ENCODE results near the gene FKBP9.
"Not testable (repeated sequence)": the region's sequence is repeated elsewhere in the genome, so short reads cannot be mapped to it uniquely, and the experiment has no call there.

FKBP9 gene

GRCh38 chr7:32958046-32959025, 1.1 kb downstream of the FKBP9 start:
- DNase-seq: peak; percentile 32

DNA sequence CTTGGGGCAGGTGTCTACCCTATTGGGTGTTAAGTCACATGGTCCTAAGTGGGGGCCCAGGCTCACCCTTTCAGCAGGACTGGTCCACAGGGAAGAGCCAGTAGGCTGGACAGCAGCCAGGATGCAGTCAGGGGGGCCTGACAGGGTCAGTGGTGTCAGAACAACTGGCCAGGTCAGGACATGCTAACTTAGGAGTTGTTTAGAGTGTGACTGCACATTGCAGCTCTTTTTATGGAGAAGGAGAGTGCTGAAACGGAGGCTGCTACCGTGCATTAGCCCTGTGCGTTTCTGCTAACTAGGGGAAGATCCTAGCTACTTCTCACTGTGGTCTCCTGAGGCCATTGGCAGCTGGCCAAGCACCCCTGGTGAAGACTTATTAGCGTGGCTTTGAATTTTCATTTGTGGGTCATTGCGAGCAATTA, 6.7 kb downstream of the FKBP9 start:
- DNase-seq: peak; percentile 35

DNA sequence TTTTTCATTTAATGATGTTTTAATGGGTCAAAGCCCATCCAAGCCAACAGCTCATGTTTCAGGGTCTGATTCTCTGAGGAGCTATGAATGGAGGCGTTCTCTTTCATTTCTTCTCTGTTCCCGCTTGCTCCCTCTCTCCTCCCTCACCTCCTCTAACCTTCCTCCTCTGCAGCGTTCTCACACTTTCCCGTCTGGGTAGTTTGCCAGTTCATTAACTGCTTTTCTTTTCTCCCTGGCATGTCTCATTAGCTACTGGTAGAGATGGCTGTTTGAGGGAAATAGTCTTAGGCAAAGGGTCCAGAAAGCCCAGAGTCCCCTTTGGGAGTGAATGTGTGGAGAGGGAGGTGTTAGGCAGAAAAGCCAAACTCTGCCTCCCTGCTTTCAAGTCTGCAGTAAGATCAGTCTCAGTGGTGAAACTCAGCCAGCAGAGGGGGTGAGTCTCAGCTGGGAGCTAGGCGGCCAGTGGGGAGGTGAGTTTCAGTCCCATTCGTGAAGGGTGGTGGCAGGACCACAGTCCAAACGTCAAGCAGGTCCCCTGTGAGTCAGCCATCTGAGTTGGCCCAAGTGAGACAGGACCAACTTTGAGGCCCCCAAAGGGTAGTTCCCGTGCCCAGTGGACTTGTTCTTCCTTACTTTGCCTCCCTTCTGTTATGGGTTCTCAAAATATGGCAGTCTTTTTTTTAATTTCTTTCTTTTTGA, 7.4 kb downstream of the FKBP9 start:
- DNase-seq: not testable (repeated sequence)

DNA sequence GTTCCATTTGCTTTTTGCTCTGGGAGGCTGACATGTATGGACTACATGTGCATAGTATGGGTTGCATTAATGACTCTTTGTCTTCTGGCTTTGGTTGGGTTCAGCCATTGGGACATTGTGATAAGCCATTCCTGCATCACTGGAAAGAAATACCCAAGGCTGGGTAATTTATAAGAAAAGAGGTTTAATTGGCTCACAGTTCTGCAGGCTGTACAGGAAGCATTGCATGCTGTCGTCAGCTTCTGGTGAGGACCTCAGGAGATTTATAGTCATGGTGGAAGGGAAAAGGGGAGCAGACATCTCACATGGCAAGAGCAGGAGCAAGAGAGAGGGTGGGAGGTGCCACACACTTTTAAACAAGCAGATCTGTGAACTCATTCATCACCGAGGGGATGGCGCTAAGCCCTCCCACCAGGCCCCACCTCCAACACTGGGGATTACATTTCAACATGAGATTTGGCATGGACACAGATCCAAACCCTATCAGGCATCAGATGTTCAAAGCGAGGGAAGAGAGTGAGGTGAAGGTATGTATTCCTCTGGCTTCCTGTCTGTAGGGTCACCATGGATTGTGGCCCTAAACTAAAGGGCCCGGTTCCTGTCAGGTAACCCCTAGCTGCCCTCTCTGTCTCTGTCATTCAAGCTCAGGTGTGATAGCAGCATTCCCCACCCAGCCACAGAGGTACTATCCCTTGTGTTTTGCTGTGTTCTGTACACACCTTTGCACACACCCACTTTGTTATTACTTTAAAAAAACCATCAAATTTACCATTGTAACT, 9.4 kb downstream of the FKBP9 start:
- DNase-seq: not testable (repeated sequence)

DNA sequence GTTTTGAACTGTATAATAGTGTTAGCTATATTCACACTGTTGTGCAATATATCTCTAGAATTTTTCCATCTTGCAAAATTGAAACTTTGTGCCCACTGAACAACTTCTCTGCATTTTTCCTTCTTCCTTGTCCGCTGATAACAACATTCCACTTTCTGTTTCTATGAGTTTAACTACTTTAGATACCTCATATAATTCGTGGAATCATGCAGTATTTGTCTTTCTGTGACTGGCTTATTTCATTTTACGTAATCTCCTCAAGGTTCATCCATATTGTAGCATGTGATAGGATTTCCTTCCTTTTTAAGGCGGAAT, 10.0 kb downstream of the FKBP9 start:
- DNase-seq: not testable (repeated sequence)

- DNase-seq: not testable (repeated sequence)
These were observed 14.7 kb downstream of the FKBP9 start for GRCh38 chr7:32971967-32972366.

GRCh38 chr7:32977159-32977558, 19.9 kb downstream of the FKBP9 start:
- DNase-seq: not testable (repeated sequence)

DNA sequence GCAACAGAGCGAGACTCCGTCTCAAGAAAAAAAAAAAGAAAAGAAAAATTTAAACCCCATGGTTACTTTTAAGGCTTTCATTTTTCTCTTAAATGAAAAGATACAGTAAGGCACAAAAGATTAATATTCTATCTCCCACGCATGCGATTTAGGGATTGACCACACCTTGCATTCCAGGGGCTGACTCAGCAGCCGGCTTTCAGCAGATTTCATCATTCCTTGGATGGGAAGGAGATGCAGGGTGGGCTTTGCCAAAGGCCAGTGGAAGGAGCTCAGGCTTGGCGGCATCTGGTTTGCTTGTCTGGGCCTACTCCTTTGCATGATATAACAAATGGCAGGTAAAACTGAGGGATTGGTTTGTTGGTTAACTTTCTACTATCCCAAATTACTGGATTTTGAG, 22.0 kb downstream of the FKBP9 start:
- not testable (repeated sequence) for DNase-seq

GRCh38 chr7:32979902-32980301, 22.7 kb downstream of the FKBP9 start:
- not testable (repeated sequence) for DNase-seq

GRCh38 chr7:32988148-32988547, 30.9 kb downstream of the FKBP9 start:
- not testable (repeated sequence) for DNase-seq

GRCh38 chr7:32991068-32991585, 33.9 kb downstream of the FKBP9 start:
- DNase-seq: not testable (repeated sequence)

- DNase-seq: not testable (repeated sequence)
These were observed 34.9 kb downstream of the FKBP9 start for GRCh38 chr7:32991975-32992700.

DNA sequence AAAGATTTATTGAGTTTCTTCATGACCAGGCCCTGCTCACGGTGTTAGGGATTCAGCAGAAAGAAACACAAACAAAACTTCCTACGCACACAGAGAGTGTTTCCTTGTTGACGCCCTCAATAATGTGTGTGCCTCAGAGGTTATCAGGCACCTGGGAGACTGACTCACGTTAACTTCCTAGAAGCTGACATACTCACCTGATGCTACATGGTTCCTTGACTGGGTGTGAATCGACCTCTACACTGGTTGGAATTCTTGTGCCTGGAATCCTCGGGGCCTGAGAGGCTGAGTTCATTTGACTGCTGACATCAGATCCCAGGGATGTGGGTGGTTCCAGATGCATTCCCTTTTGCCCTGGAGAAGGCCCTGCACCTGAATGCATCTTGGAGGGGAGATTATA, 35.5 kb downstream of the FKBP9 start:
- DNase-seq: not testable (repeated sequence)

- DNase-seq: not testable (repeated sequence)
These were observed 40.7 kb downstream of the FKBP9 start for GRCh38 chr7:32997956-32998355.

GRCh38 chr7:32998361-32999171, 41.3 kb downstream of the FKBP9 start:
- not testable (repeated sequence) for DNase-seq

GRCh38 chr7:32999380-32999779, 42.1 kb downstream of the FKBP9 start:
- not testable (repeated sequence) for DNase-seq

GRCh38 chr7:33003111-33003510, 45.9 kb downstream of the FKBP9 start:
- DNase-seq: not testable (repeated sequence)

DNA sequence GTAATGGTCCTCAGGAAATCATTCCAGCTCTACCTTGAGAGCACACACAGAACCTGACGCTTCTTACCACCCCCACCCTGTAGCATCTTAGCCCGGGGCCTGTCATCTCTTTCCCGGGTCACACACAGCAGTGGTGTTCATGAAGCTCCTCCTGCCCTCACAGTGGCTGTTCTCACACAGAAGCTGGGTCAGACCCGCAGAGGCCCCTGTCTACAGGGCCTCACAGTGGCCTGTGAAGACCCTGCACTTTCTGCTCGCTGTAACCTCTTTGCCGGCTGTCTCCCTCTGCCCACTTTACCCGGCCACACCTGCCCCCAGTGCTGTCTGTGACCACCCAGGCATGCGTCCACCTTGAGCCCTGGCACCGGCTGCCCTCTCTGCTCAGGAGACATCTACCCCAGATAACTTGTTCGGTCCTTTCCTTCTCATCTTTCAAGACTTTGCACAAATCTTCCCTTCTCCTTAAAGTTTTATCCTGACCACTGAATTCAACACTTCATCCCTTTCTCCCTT, 46.9 kb downstream of the FKBP9 start:
- not testable (repeated sequence) for DNase-seq

GRCh38 chr7:33005193-33005592, 48.0 kb downstream of the FKBP9 start:
- DNase-seq: not testable (repeated sequence)

GRCh38 chr7:33005690-33006089, 48.5 kb downstream of the FKBP9 start:
- not testable (repeated sequence) for DNase-seq

DNA sequence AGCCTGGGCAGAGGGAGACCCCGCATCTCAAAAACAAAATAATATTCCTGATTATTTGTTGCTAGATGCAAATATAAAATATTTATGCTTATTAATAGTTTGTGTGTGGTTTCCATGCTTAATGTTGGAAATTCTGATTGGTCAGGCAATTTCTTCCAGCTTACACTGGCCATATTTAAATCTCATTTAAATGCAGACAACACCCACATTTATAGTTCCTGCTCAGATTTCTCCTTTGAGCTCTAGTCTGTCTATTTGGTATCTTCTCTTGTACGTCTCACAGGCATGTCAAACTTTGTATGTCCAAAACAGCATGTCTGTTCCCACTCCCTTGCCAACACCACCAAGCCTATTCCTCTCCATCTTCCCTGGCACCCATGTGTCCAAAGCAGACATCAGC, 52.5 kb downstream of the FKBP9 start:
- no peak for DNase-seq

Data from NCI-H1105 (cell line).